ENCODE measurements around the gene MR1. TPM values are rescaled to one million over a fixed set of nuclear protein-coding genes. Genes with fewer than 3 reads are reported as not detected.

MR1 gene
- total RNA-seq, 1 donor from 2014 or later, result 0.99 TPM

DNA sequence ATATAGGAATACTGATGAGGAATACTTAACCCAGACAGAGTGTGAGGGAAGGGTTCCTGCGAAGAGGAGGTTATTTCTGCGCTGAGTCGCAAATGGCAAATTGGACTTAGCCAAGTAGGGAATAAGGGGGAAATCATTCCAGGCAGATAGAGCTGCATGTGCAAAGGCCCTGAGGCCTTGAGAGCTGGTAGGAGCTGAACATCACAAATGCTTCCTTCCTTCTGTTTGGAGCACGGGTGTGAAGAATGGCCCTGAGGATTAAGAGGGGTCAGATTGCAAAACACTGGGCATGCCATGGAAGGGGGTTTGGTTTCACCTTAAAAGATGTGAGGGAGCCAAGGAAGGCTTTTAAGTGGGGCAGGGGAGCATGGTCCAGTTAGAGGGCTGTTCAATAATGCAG is 67.2 kb downstream of the MR1 start:
- H3K27me3 Mint-ChIP-seq, result peaks cover 12% of the 10 kb centered on the region
- peaks cover 5% of the 10 kb centered on the region for H3K9me3 Mint-ChIP-seq
- TF ChIP-seq CTCF (conservative IDR thresholded peaks at IDR 0.05), result no peak
- H3K36me3 Mint-ChIP-seq, result peaks cover 4% of the 10 kb centered on the region
- no peak for DNase-seq (ENCODE audit: extremely low spot score, unreplicated experiment)
- H3K27ac Mint-ChIP-seq, result peak overlapping the region; percentile 94
- peaks cover 66% of the 10 kb centered on the region for H3K4me1 Mint-ChIP-seq (ENCODE audit: unreplicated experiment)
- H3K4me3 Mint-ChIP-seq, result peak overlapping the region; percentile 58

- H3K27me3 Mint-ChIP-seq, result peaks cover 13% of the 10 kb centered on the region
- peaks cover 5% of the 10 kb centered on the region for H3K9me3 Mint-ChIP-seq
- peaks cover 4% of the 10 kb centered on the region for H3K36me3 Mint-ChIP-seq
- peaks cover 59% of the 10 kb centered on the region for H3K4me1 Mint-ChIP-seq (ENCODE audit: unreplicated experiment)
- DNase-seq (ENCODE audit: extremely low spot score, unreplicated experiment), result no peak
- H3K4me3 Mint-ChIP-seq, result peak overlapping the region; percentile 56
- peak overlapping the region; percentile 94 for H3K27ac Mint-ChIP-seq
- TF ChIP-seq CTCF (conservative IDR thresholded peaks at IDR 0.05), result no peak
These were observed 67.9 kb downstream of the MR1 start for GRCh38 chr1:181101581-181102226.

DNA sequence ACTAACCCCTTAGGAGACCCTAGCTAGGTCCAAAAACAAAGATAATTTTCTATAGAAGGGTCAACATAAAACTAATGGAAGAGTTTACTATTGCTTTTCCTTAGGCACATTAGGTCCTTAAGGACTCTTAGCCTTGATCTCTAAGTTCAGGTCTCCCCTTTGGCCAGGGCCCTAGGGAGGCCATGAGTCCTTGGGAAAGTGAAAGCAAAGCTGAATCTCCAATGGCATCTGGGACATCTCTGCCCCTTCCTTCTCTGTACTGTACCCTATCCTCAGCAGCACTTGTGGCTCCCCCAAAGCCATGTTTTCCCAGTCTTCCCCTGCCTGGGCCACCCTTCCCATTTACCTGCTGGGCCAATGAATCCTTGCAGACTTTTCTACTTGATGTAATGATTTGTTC is 69.1 kb downstream of the MR1 start:
- H3K27me3 Mint-ChIP-seq, result peaks cover 13% of the 10 kb centered on the region
- DNase-seq (ENCODE audit: extremely low spot score, unreplicated experiment), result no peak
- peaks cover 4% of the 10 kb centered on the region for H3K36me3 Mint-ChIP-seq
- H3K9me3 Mint-ChIP-seq, result peaks cover 5% of the 10 kb centered on the region
- peaks cover 62% of the 10 kb centered on the region for H3K4me1 Mint-ChIP-seq (ENCODE audit: unreplicated experiment)
- TF ChIP-seq CTCF (conservative IDR thresholded peaks at IDR 0.05), result no peak
- H3K4me3 Mint-ChIP-seq, result peak overlapping the region; percentile 35
- H3K27ac Mint-ChIP-seq, result peak overlapping the region; percentile 68

DNA sequence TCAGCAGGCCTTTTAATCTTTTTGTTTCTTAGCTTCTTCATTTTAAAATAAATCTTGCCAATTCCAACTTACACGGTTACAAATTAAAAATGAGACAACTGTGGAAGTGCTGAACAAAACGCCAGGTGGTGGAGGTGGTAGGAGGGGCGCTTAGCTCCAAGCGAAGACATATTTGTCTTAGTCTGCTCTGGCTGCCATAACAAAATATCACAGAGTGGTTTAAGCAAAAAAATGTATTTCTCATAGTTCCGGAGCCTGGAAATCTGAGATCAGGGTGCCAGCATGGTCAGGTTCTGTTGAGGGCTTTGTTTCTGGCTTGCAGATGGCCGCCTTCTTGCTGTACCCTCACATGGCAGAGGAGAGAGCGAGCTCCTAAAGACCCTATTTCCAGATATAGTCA is 69.6 kb downstream of the MR1 start:
- TF ChIP-seq CTCF (conservative IDR thresholded peaks at IDR 0.05), result no peak
- Mint-ChIP-seq H3K27ac (peak overlapping the region; percentile 68), H3K27me3 (peaks cover 11% of the 10 kb centered on the region), H3K36me3 (peaks cover 4% of the 10 kb centered on the region), H3K9me3 (peaks cover 5% of the 10 kb centered on the region), H3K4me3 (peak overlapping the region; percentile 94), H3K4me1 (ENCODE audit: unreplicated experiment) (peaks cover 62% of the 10 kb centered on the region)
- no peak for DNase-seq (ENCODE audit: extremely low spot score, unreplicated experiment)

DNA sequence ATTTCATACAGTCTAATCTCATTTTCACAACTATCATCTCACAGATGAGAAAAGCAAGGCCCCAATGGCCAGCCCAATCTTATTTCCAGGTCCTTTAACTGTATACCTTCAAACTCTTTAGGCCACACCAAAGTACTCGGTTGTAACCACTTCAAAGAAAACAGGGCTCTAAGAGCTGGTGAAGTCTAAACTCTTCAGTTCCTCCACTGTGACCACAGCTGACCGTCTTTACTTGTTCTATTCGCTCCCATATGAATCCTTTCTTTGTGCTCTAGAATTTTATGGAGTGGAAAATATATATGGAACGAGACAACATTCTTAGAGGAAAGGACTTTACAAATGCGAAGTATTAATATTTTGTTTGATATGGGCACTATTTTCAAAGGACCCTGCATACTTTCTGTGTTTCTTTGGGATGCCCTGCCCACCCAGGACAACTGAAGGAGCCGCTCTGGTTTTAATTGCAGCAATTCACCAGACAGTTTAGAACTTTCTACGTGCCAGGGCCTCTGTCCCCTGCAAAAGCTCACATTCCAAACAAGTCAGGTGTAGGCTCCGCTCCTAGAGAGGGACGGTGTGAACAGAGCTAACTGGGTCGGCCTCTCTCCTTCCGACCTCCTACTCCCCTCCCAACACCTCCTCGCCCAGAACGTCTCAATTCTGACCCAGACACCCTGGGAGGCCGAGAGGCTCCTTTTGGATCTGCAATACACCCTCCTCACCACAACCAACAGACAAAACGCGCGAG is 70.4 kb downstream of the MR1 start:
- DNase-seq (ENCODE audit: extremely low spot score, unreplicated experiment), result no peak
- H3K27me3 Mint-ChIP-seq, result peaks cover 13% of the 10 kb centered on the region
- TF ChIP-seq CTCF (conservative IDR thresholded peaks at IDR 0.05), result no peak
- H3K27ac Mint-ChIP-seq, result peak overlapping the region; percentile 90
- H3K4me1 Mint-ChIP-seq (ENCODE audit: unreplicated experiment), result peaks cover 62% of the 10 kb centered on the region
- H3K4me3 Mint-ChIP-seq, result peak overlapping the region; percentile 94
- peaks cover 5% of the 10 kb centered on the region for H3K9me3 Mint-ChIP-seq
- peaks cover 4% of the 10 kb centered on the region for H3K36me3 Mint-ChIP-seq
